Activated CD8-positive, alpha-beta T cell treated with anti-CD3 and anti-CD28 coated beads for 36 hours (primary cell): ENCODE measurements around the gene CRYZL1. TPM values are rescaled to one million over a fixed set of nuclear protein-coding genes. Genes with fewer than 3 reads are reported as not detected.

Source experiments
- ATAC-seq: fragments of 200-7000 bp; cut with Tn5 transposase; one replicate; pipeline ENCODE4 v1.10.0; 2021; ENCODE audit warnings: mild to moderate bottlenecking, moderate library complexity
- CTCF ChIA-PET: fragments of 350-600 bp; sonication (Branson Sonifier 250); formaldehyde crosslinking; loops from one replicate; lab custom pipeline; 2021; ENCODE audit warnings: antibody characterized with exemption; lab: Charles Lee
- POLR2A ChIA-PET: fragments of 350-600 bp; sonication (Branson Sonifier 250); formaldehyde crosslinking; loops from one replicate; lab custom pipeline; 2021; ENCODE audit warnings: antibody characterized with exemption; lab: Charles Lee
- DNase-seq: peaks from one replicate; pipeline ENCODE4 v3.0.0-alpha.2; 2020
- H3K27ac Mint-ChIP-seq: one replicate; pipeline ENCODE4 v1.8.0; 2021; ENCODE audit warnings: mild to moderate bottlenecking, mixed read lengths
- H3K27me3 Mint-ChIP-seq: one replicate; pipeline ENCODE4 v1.8.0; 2021; ENCODE audit warnings: mixed read lengths
- H3K36me3 Mint-ChIP-seq: one replicate; pipeline ENCODE4 v1.8.0; 2021; ENCODE audit warnings: low read depth, mixed read lengths
- H3K4me1 Mint-ChIP-seq: one replicate; pipeline ENCODE4 v1.8.0; 2021; ENCODE audit warnings: low read depth, mixed read lengths
- H3K4me3 Mint-ChIP-seq: one replicate; pipeline ENCODE4 v1.8.0; 2021; ENCODE audit warnings: mild to moderate bottlenecking, moderate library complexity, mixed read lengths
- H3K9me3 Mint-ChIP-seq: one replicate; pipeline ENCODE4 v1.8.0; 2021; ENCODE audit warnings: mixed read lengths
- CTCF ChIP-seq: fragments of 200-600 bp; IDR thresholded peaks from one replicate; pipeline ENCODE4 v1.8.0; 2022; ENCODE audit warnings: antibody characterized with exemption, mild to moderate bottlenecking
- intact Hi-C: fragments of 100-400 bp; cut with micrococcal nuclease; formaldehyde crosslinking; loops from one replicate; pipeline ENCODE4 v1.10.0; 2022
- total RNA-seq, 2 experiments: library from RNA; stranded (reverse); gene quantifications; one replicate each; pipeline ENCODE4 v1.2.3, GENCODE V29; 2021

CRYZL1 gene
- total RNA-seq, 2 experiments from 2014 or later: 30.1 to 33.2 TPM

GRCh38 chr21:33569991-33570390 lies 71.5 kb downstream of the CRYZL1 start:
- ChIA-PET POLR2A (interaction anchor here (0.7 to 1.4 kb wide), 3 partner anchors 10 to 50 kb away, joined by 3 to 5 read pairs (median 4); no protein-coding TSS in a partner anchor), CTCF (interaction anchor here (1.0 kb wide), 1 partner anchor 11 kb away, joined by 4 read pairs; no protein-coding TSS in a partner anchor)
- Mint-ChIP-seq H3K27ac (peak overlapping the region; percentile 67), H3K4me3 (no peak overlapping the region), H3K27me3 (no peaks in the 10 kb centered on the region), H3K9me3 (no peaks in the 10 kb centered on the region), H3K4me1 (peaks cover 24% of the 10 kb centered on the region), H3K36me3 (peaks cover 38% of the 10 kb centered on the region)
- DNase-seq (no peak), ATAC-seq (no peak)
- intact Hi-C loops: no loop called here
- TF ChIP-seq CTCF: no peak

GRCh38 chr21:33568448-33568847 lies 73.1 kb downstream of the CRYZL1 start:
- H3K9me3 Mint-ChIP-seq: no peaks in the 10 kb centered on the region
- ChIA-PET CTCF (interaction anchor here (1.8 kb wide), 1 partner anchor 37 kb away, joined by 5 read pairs; no protein-coding TSS in a partner anchor), POLR2A (interaction anchor here (0.6 to 2.4 kb wide), 3 partner anchors 13 to 229 kb away, joined by 3 to 5 read pairs (median 4); no protein-coding TSS in a partner anchor)
- peaks cover 27% of the 10 kb centered on the region for H3K4me1 Mint-ChIP-seq
- intact Hi-C loops: no loop called here
- no peak for ATAC-seq
- H3K4me3 Mint-ChIP-seq: no peak overlapping the region
- H3K27ac Mint-ChIP-seq: peak overlapping the region; percentile 69
- no peak for DNase-seq
- no peaks in the 10 kb centered on the region for H3K27me3 Mint-ChIP-seq
- H3K36me3 Mint-ChIP-seq: peaks cover 36% of the 10 kb centered on the region
- no peak for TF ChIP-seq CTCF

GRCh38 chr21:33567914-33568313 lies 73.6 kb downstream of the CRYZL1 start:
- ATAC-seq: no peak
- no peaks in the 10 kb centered on the region for H3K9me3 Mint-ChIP-seq
- peak overlapping the region; percentile 69 for H3K27ac Mint-ChIP-seq
- TF ChIP-seq CTCF: no peak
- POLR2A ChIA-PET: interaction anchor here (0.9 to 2.4 kb wide), 3 partner anchors 11 to 20 kb away, joined by 4 to 5 read pairs (median 5); no protein-coding TSS in a partner anchor
- CTCF ChIA-PET: interaction anchor here (1.8 kb wide), 1 partner anchor 38 kb away, joined by 5 read pairs; no protein-coding TSS in a partner anchor
- intact Hi-C loops: no loop called here
- peaks cover 38% of the 10 kb centered on the region for H3K36me3 Mint-ChIP-seq
- H3K4me3 Mint-ChIP-seq: no peak overlapping the region
- no peak for DNase-seq
- H3K27me3 Mint-ChIP-seq: no peaks in the 10 kb centered on the region
- peaks cover 30% of the 10 kb centered on the region for H3K4me1 Mint-ChIP-seq

- no peak for DNase-seq
- Mint-ChIP-seq H3K9me3 (no peaks in the 10 kb centered on the region), H3K27ac (no peak overlapping the region), H3K27me3 (no peaks in the 10 kb centered on the region), H3K4me3 (no peak overlapping the region), H3K36me3 (peaks cover 32% of the 10 kb centered on the region), H3K4me1 (peaks cover 32% of the 10 kb centered on the region)
- ChIA-PET CTCF (interaction anchor here (0.8 to 1.8 kb wide), 3 partner anchors 13 to 39 kb away, joined by 3 to 8 read pairs (median 5); no protein-coding TSS in a partner anchor), POLR2A (interaction anchor here (1.2 to 2.4 kb wide), 4 partner anchors 11 to 21 kb away, joined by 3 to 6 read pairs (median 4); no protein-coding TSS in a partner anchor)
- intact Hi-C loops: no loop called here
- ATAC-seq: no peak
- TF ChIP-seq CTCF: no peak
These were observed 75.0 kb downstream of the CRYZL1 start for GRCh38 chr21:33566514-33566913.

- no peaks in the 10 kb centered on the region for H3K27me3 Mint-ChIP-seq
- no peak overlapping the region for H3K4me3 Mint-ChIP-seq
- CTCF ChIA-PET: interaction anchor here (1.8 to 3.3 kb wide), 2 partner anchors 8 to 43 kb away, joined by 6 to 12 read pairs; no protein-coding TSS in a partner anchor
- no peaks in the 10 kb centered on the region for H3K9me3 Mint-ChIP-seq
- POLR2A ChIA-PET: interaction anchor here (1.0 to 2.3 kb wide), 2 partner anchors 13 to 26 kb away, joined by 3 to 8 read pairs; partner anchors contain the start of gene DONSON
- H3K4me1 Mint-ChIP-seq: peaks cover 38% of the 10 kb centered on the region
- DNase-seq: no peak
- intact Hi-C loops: no loop called here
- no peak for TF ChIP-seq CTCF
- peak overlapping the region; percentile 58 for H3K27ac Mint-ChIP-seq
- H3K36me3 Mint-ChIP-seq: peaks cover 52% of the 10 kb centered on the region
- ATAC-seq: no peak
These were observed 79.2 kb downstream of the CRYZL1 start for GRCh38 chr21:33562389-33562788.
